ENCODE measurements around the gene TMCO2. TPM values are rescaled to one million over a fixed set of nuclear protein-coding genes. Genes with fewer than 3 reads are reported as not detected.
A peak's percentile ranks its signal among the peaks of the same experiment; 100 is the strongest.

Gene TMCO2
- total RNA-seq, 1 experiment from 2014 or later, result not detected

GRCh38 chr1:40274331-40274730 lies 26.6 kb downstream of the TMCO2 start:
- intact Hi-C loops (cut with micrococcal nuclease; ENCODE audit: unreplicated experiment), result no loop called here
- POLR2A ChIA-PET, result no interaction called here
- H3K4me3 ChIP-seq (ENCODE audit: low read depth, low read length), result no peak overlapping the region
- no peaks in the 10 kb centered on the region for H3K9me3 ChIP-seq
- Mint-ChIP-seq H3K27me3 (ENCODE audit: insufficient read depth, unreplicated experiment) (no peaks in the 10 kb centered on the region), H3K36me3 (ENCODE audit: insufficient read depth, unreplicated experiment) (peaks cover 48% of the 10 kb centered on the region), H3K27ac (ENCODE audit: unreplicated experiment) (no peak overlapping the region), H3K4me1 (ENCODE audit: low read depth, unreplicated experiment) (peaks cover 6% of the 10 kb centered on the region), H3K9me3 (ENCODE audit: unreplicated experiment) (no peaks in the 10 kb centered on the region), H3K4me3 (ENCODE audit: unreplicated experiment) (no peak overlapping the region)
- no TSS peak for BruUV-seq (replicated peaks)
- H3K27me3 ChIP-seq (replicated peaks; ENCODE audit: control insufficient read depth, insufficient read depth, low read length), result no peaks in the 10 kb centered on the region
- CTCF ChIA-PET, result no interaction called here
- H3K4me1 ChIP-seq, result no peaks in the 10 kb centered on the region
- no peak for DNase-seq
- H3K36me3 ChIP-seq (ENCODE audit: control insufficient read depth, insufficient read depth, low read length), result no peaks in the 10 kb centered on the region
- no peak for TF ChIP-seq CTCF (IDR thresholded peaks at IDR 0.05; ENCODE audit: insufficient read depth in 1 of 2, low read depth in 1 of 2, low read length in 1 of 2, severe bottlenecking in 1 of 2, unreplicated experiment in 1 of 2)

GRCh38 chr1:40276122-40276521 lies 28.4 kb downstream of the TMCO2 start:
- CTCF ChIA-PET, result no interaction called here
- H3K4me3 Mint-ChIP-seq (ENCODE audit: unreplicated experiment), result no peak overlapping the region
- Histone ChIP-seq H3K27me3 (replicated peaks; ENCODE audit: control insufficient read depth, insufficient read depth, low read length) (no peaks in the 10 kb centered on the region), H3K4me3 (ENCODE audit: low read depth, low read length) (no peak overlapping the region), H3K4me1 (no peaks in the 10 kb centered on the region), H3K36me3 (ENCODE audit: control insufficient read depth, insufficient read depth, low read length) (no peaks in the 10 kb centered on the region), H3K9me3 (no peaks in the 10 kb centered on the region)
- no peaks in the 10 kb centered on the region for H3K9me3 Mint-ChIP-seq (ENCODE audit: unreplicated experiment)
- no peak for DNase-seq
- POLR2A ChIA-PET, result no interaction called here
- H3K4me1 Mint-ChIP-seq (ENCODE audit: low read depth, unreplicated experiment), result peaks cover 6% of the 10 kb centered on the region
- peaks cover 37% of the 10 kb centered on the region for H3K36me3 Mint-ChIP-seq (ENCODE audit: insufficient read depth, unreplicated experiment)
- intact Hi-C loops (cut with micrococcal nuclease; ENCODE audit: unreplicated experiment), result no loop called here
- BruUV-seq (replicated peaks), result no TSS peak
- H3K27me3 Mint-ChIP-seq (ENCODE audit: insufficient read depth, unreplicated experiment), result no peaks in the 10 kb centered on the region
- TF ChIP-seq CTCF (IDR thresholded peaks at IDR 0.05; ENCODE audit: insufficient read depth in 1 of 2, low read depth in 1 of 2, low read length in 1 of 2, severe bottlenecking in 1 of 2, unreplicated experiment in 1 of 2), result no peak
- peak overlapping the region; percentile 53 for H3K27ac Mint-ChIP-seq (ENCODE audit: unreplicated experiment)

GRCh38 chr1:40281853-40282252 lies 34.1 kb downstream of the TMCO2 start:
- intact Hi-C loops (cut with micrococcal nuclease; ENCODE audit: unreplicated experiment), result no loop called here
- Mint-ChIP-seq H3K4me3 (ENCODE audit: unreplicated experiment) (no peak overlapping the region), H3K4me1 (ENCODE audit: low read depth, unreplicated experiment) (no peaks in the 10 kb centered on the region), H3K36me3 (ENCODE audit: insufficient read depth, unreplicated experiment) (peaks cover 39% of the 10 kb centered on the region), H3K9me3 (ENCODE audit: unreplicated experiment) (no peaks in the 10 kb centered on the region), H3K27me3 (ENCODE audit: insufficient read depth, unreplicated experiment) (no peaks in the 10 kb centered on the region), H3K27ac (ENCODE audit: unreplicated experiment) (no peak overlapping the region)
- H3K4me3 ChIP-seq (ENCODE audit: low read depth, low read length), result no peak overlapping the region
- H3K36me3 ChIP-seq (ENCODE audit: control insufficient read depth, insufficient read depth, low read length), result no peaks in the 10 kb centered on the region
- no TSS peak for BruUV-seq (replicated peaks)
- H3K27me3 ChIP-seq (replicated peaks; ENCODE audit: control insufficient read depth, insufficient read depth, low read length), result no peaks in the 10 kb centered on the region
- no peaks in the 10 kb centered on the region for H3K4me1 ChIP-seq
- CTCF ChIA-PET, result no interaction called here
- no peak for TF ChIP-seq CTCF (IDR thresholded peaks at IDR 0.05; ENCODE audit: insufficient read depth in 1 of 2, low read depth in 1 of 2, low read length in 1 of 2, severe bottlenecking in 1 of 2, unreplicated experiment in 1 of 2)
- POLR2A ChIA-PET, result no interaction called here
- H3K9me3 ChIP-seq, result no peaks in the 10 kb centered on the region
- no peak for DNase-seq
